HG03575 (cell line): Measurements from ENCODE around the gene TMEM147.
"Not testable (repeated sequence)": the region's sequence is repeated elsewhere in the genome, so short reads cannot be mapped to it uniquely, and the experiment has no call there.

Source experiments
- ATAC-seq: cut with Tn5 transposase; IDR thresholded peaks from one replicate; pipeline ENCODE4 v1.9.1; 2021; ENCODE audit not compliant: unreplicated experiment, insufficient number of reproducible peaks, low FRiP score; ENCODE audit errors: extremely low read depth

TMEM147 gene

DNA sequence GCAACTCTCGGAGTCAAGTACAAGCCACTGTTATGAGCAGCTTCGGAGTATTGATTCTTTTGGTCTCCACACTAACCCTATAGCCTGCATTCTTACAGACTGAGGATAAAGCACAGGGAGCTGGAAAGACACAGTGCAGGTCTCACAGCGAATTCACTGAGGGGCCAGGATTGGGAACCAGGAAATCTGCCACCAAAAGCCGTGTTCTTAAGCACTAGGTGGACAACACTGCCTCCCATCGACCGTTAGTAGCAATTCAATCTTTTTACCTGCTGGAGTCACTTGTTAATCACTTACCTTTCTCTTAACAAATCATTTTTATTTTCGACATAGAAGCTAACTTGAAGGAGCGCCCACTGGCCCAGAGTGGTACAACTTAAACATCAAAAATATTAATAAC lies 46.8 kb downstream of the TMEM147 start:
- ATAC-seq, result no peak

- ATAC-seq, result not testable (repeated sequence)
Observed at GRCh38 chr19:35595026-35595425, 49.6 kb downstream of the TMEM147 start.

GRCh38 chr19:35595928-35596327 lies 50.5 kb downstream of the TMEM147 start:
- ATAC-seq, result no peak

- no peak for ATAC-seq
Observed at GRCh38 chr19:35596366-35596999, 51.1 kb downstream of the TMEM147 start.
